Calu3 (cell line): Measurements from ENCODE around the gene HBG2. TPM values are rescaled to one million over a fixed set of nuclear protein-coding genes. Genes with fewer than 3 reads are reported as not detected.

Source experiments
- BruUV-seq: library from RNA; stranded (reverse); fragments of 400-500 nt; replicated peaks from 2 replicates; lab custom pipeline; 2021; lab: Mats Ljungman, UMichigan
- CTCF ChIA-PET: fragments of 300-600 bp; sonication (Branson Sonifier 250); formaldehyde crosslinking; loops from one replicate; lab custom pipeline; 2022; ENCODE audit warnings: antibody characterized with exemption; lab: Charles Lee
- DNase-seq: peaks from one replicate; pipeline ENCODE4 v3.0.0; 2022
- H3K27ac Mint-ChIP-seq: one replicate; pipeline ENCODE4 v1.8.0; 2022; ENCODE audit warnings: mixed read lengths; ENCODE audit not compliant: unreplicated experiment
- H3K27me3 Mint-ChIP-seq: one replicate; pipeline ENCODE4 v1.8.0; 2022; ENCODE audit warnings: mixed read lengths; ENCODE audit not compliant: unreplicated experiment
- H3K36me3 Mint-ChIP-seq: one replicate; pipeline ENCODE4 v1.8.0; 2022; ENCODE audit warnings: mild to moderate bottlenecking, moderate library complexity, mixed read lengths; ENCODE audit not compliant: insufficient read depth, unreplicated experiment
- H3K4me1 Mint-ChIP-seq: one replicate; pipeline ENCODE4 v1.8.0; 2022; ENCODE audit warnings: mild to moderate bottlenecking, low read depth, mixed read lengths; ENCODE audit not compliant: unreplicated experiment
- H3K4me3 Mint-ChIP-seq: one replicate; pipeline ENCODE4 v1.8.0; 2022; ENCODE audit warnings: mild to moderate bottlenecking, low read depth, moderate library complexity, mixed read lengths; ENCODE audit not compliant: unreplicated experiment
- H3K9me3 Mint-ChIP-seq: one replicate; pipeline ENCODE4 v1.8.0; 2022; ENCODE audit warnings: low read depth, mixed read lengths; ENCODE audit not compliant: unreplicated experiment
- CTCF ChIP-seq: fragments of 200-600 bp; IDR thresholded peaks from one replicate; pipeline ENCODE4 v1.8.0; 2022; ENCODE audit warnings: antibody characterized with exemption; ENCODE audit not compliant: unreplicated experiment
- intact Hi-C: fragments of 100-400 bp; cut with micrococcal nuclease; formaldehyde crosslinking; loops from one replicate; pipeline ENCODE4 v1.10.0; 2022; ENCODE audit not compliant: unreplicated experiment
- total RNA-seq: library from RNA; stranded (reverse); gene quantifications from 2 replicates; pipeline ENCODE4 v1.2.3, GENCODE V29; 2022

Gene HBG2
- total RNA-seq, 1 experiment from 2014 or later = not detected

- no peak for DNase-seq
- no peak overlapping the region for H3K27ac Mint-ChIP-seq
- intact Hi-C loops = no loop called here
- CTCF ChIA-PET = no interaction called here
- no peaks in the 10 kb centered on the region for H3K27me3 Mint-ChIP-seq
- BruUV-seq = no TSS peak
- H3K36me3 Mint-ChIP-seq = no peaks in the 10 kb centered on the region
- no peaks in the 10 kb centered on the region for H3K9me3 Mint-ChIP-seq
- TF ChIP-seq CTCF = no peak
- H3K4me1 Mint-ChIP-seq = no peaks in the 10 kb centered on the region
- no peak overlapping the region for H3K4me3 Mint-ChIP-seq
Observed at GRCh38 chr11:5288108-5288905, 33.7 kb upstream of the HBG2 start.

GRCh38 chr11:5286901-5287300, 32.3 kb upstream of the HBG2 start:
- H3K36me3 Mint-ChIP-seq = no peaks in the 10 kb centered on the region
- no peak for TF ChIP-seq CTCF
- no peaks in the 10 kb centered on the region for H3K27me3 Mint-ChIP-seq
- intact Hi-C loops = no loop called here
- H3K27ac Mint-ChIP-seq = no peak overlapping the region
- CTCF ChIA-PET = no interaction called here
- DNase-seq = no peak
- H3K4me3 Mint-ChIP-seq = no peak overlapping the region
- H3K9me3 Mint-ChIP-seq = no peaks in the 10 kb centered on the region
- no peaks in the 10 kb centered on the region for H3K4me1 Mint-ChIP-seq
- no TSS peak for BruUV-seq

- Mint-ChIP-seq H3K4me3 (no peak overlapping the region), H3K27ac (no peak overlapping the region), H3K9me3 (no peaks in the 10 kb centered on the region), H3K27me3 (no peaks in the 10 kb centered on the region), H3K4me1 (no peaks in the 10 kb centered on the region), H3K36me3 (no peaks in the 10 kb centered on the region)
- intact Hi-C loops = no loop called here
- no peak for TF ChIP-seq CTCF
- CTCF ChIA-PET = no interaction called here
- BruUV-seq = no TSS peak
- DNase-seq = no peak
Observed at GRCh38 chr11:5286351-5286750, 31.8 kb upstream of the HBG2 start.

GRCh38 chr11:5285703-5286340, 31.2 kb upstream of the HBG2 start:
- H3K27me3 Mint-ChIP-seq = no peaks in the 10 kb centered on the region
- CTCF ChIA-PET = interaction anchor here (0.6 kb wide), 1 partner anchor 43 kb away, joined by 3 read pairs; no protein-coding TSS in a partner anchor
- no TSS peak for BruUV-seq
- intact Hi-C loops = no loop called here
- H3K4me3 Mint-ChIP-seq = no peak overlapping the region
- no peak for TF ChIP-seq CTCF
- no peaks in the 10 kb centered on the region for H3K9me3 Mint-ChIP-seq
- no peak for DNase-seq
- H3K27ac Mint-ChIP-seq = no peak overlapping the region
- H3K4me1 Mint-ChIP-seq = peaks cover 3% of the 10 kb centered on the region
- H3K36me3 Mint-ChIP-seq = no peaks in the 10 kb centered on the region
